ENCODE results near the gene ANAPC1.
"Not testable (repeated sequence)": the region's sequence is repeated elsewhere in the genome, so short reads cannot be mapped to it uniquely, and the experiment has no call there.

DNA sequence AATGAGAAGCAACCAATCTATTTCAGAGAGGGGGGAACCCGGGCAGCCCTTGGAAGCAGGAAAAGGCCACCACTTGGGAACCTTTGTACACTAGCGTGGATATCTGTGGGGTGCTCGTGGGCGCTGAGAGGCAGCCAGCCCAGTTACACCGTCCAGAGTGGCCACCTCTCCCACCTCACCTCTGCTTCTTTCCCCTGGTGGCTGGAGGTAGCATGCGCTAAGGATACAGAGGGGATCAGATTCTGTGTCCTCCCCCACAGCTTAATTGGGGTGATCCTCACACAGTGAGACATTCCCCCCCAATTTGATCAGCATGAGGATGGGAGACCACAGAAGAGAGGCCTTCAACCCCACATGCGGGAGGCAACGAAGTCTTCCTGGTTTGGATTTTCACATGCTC, 117.7 kb downstream of the ANAPC1 start:
- TF ChIP-seq, protein P1, sequence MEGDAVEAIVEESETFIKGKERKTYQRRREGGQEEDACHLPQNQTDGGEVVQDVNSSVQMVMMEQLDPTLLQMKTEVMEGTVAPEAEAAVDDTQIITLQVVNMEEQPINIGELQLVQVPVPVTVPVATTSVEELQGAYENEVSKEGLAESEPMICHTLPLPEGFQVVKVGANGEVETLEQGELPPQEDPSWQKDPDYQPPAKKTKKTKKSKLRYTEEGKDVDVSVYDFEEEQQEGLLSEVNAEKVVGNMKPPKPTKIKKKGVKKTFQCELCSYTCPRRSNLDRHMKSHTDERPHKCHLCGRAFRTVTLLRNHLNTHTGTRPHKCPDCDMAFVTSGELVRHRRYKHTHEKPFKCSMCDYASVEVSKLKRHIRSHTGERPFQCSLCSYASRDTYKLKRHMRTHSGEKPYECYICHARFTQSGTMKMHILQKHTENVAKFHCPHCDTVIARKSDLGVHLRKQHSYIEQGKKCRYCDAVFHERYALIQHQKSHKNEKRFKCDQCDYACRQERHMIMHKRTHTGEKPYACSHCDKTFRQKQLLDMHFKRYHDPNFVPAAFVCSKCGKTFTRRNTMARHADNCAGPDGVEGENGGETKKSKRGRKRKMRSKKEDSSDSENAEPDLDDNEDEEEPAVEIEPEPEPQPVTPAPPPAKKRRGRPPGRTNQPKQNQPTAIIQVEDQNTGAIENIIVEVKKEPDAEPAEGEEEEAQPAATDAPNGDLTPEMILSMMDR (IDR thresholded peaks at IDR 0.05): not testable (repeated sequence)
- not testable (repeated sequence) for TF ChIP-seq POLR2AphosphoS5 (IDR thresholded peaks at IDR 0.05)

Measured in stomach (tissue), 4 donors.